ENCODE results near the gene RPL29. TPM values are rescaled to one million over a fixed set of nuclear protein-coding genes. Genes with fewer than 3 reads are reported as not detected.
"Not testable (repeated sequence)": the region's sequence is repeated elsewhere in the genome, so short reads cannot be mapped to it uniquely, and the experiment has no call there.

Gene RPL29
- 2,497 TPM for total RNA-seq
- 1,000 to 10,000 TPM; 2,610 to 3,484 (median 2,959) TPM for polyA plus RNA-seq (ENCODE audit: insufficient read depth in 1 of 8, insufficient read length in 8 of 8, low replicate concordance in 1 of 8)
- long read RNA-seq, donor 1, transcript RPL29-201 (4 exons, 723 nt): major isoform, 424 of 533 reads
- long read RNA-seq, donor 1, partial matches to known transcripts: 106 of 533 reads
- long read RNA-seq, donor 1, other reads (novel, unspliced or antisense): 0 of 533 reads
- long read RNA-seq, donor 2, transcript RPL29-201 (4 exons, 723 nt): major isoform, 81 of 92 reads
- long read RNA-seq, donor 2, partial matches to known transcripts: 11 of 92 reads
- long read RNA-seq, donor 2, other reads (novel, unspliced or antisense): 0 of 92 reads
- long read RNA-seq, donor 3, transcript RPL29-201 (4 exons, 723 nt): major isoform, 634 of 905 reads
- long read RNA-seq, donor 3, partial matches to known transcripts: 252 of 905 reads
- long read RNA-seq, donor 3, other reads (novel, unspliced or antisense): 15 of 905 reads
- long read RNA-seq, donor 4, transcript RPL29-201 (4 exons, 723 nt): major isoform, 544 of 706 reads
- long read RNA-seq, donor 4, partial matches to known transcripts: 118 of 706 reads
- long read RNA-seq, donor 4, other reads (novel, unspliced or antisense): 35 of 706 reads
- long read RNA-seq, donor 5, transcript RPL29-206 (3 exons, 880 nt): minor isoform, 8 of 2,845 reads
- long read RNA-seq, donor 5, transcript RPL29-201 (4 exons, 723 nt): major isoform, 2,347 of 2,845 reads
- long read RNA-seq, donor 5, partial matches to known transcripts: 237 of 2,845 reads
- long read RNA-seq, donor 5, other reads (novel, unspliced or antisense): 245 of 2,845 reads
- long read RNA-seq, donor 6, transcript RPL29-206 (3 exons, 880 nt): minor isoform, 7 of 2,356 reads
- long read RNA-seq, donor 6, transcript RPL29-201 (4 exons, 723 nt): major isoform, 1,937 of 2,356 reads
- long read RNA-seq, donor 6, partial matches to known transcripts: 250 of 2,356 reads
- long read RNA-seq, donor 6, other reads (novel, unspliced or antisense): 150 of 2,356 reads
- long read RNA-seq, donor 7, transcript RPL29-206 (3 exons, 880 nt): minor isoform, 7 of 1,692 reads
- long read RNA-seq, donor 7, transcript RPL29-201 (4 exons, 723 nt): major isoform, 1,375 of 1,692 reads
- long read RNA-seq, donor 7, partial matches to known transcripts: 178 of 1,692 reads
- long read RNA-seq, donor 7, other reads (novel, unspliced or antisense): 129 of 1,692 reads
- long read RNA-seq, donor 8, transcript RPL29-201 (4 exons, 723 nt): major isoform, 701 of 866 reads
- long read RNA-seq, donor 8, partial matches to known transcripts: 93 of 866 reads
- long read RNA-seq, donor 8, other reads (novel, unspliced or antisense): 67 of 866 reads
- long read RNA-seq, donor 9, transcript RPL29-206 (3 exons, 880 nt): minor isoform, 5 of 1,027 reads
- long read RNA-seq, donor 9, transcript RPL29-201 (4 exons, 723 nt): major isoform, 797 of 1,027 reads
- long read RNA-seq, donor 9, partial matches to known transcripts: 109 of 1,027 reads
- long read RNA-seq, donor 9, other reads (novel, unspliced or antisense): 112 of 1,027 reads
- long read RNA-seq, donor 10, transcript RPL29-206 (3 exons, 880 nt): minor isoform, 8 of 1,495 reads
- long read RNA-seq, donor 10, transcript RPL29-201 (4 exons, 723 nt): major isoform, 1,073 of 1,495 reads
- long read RNA-seq, donor 10, partial matches to known transcripts: 268 of 1,495 reads
- long read RNA-seq, donor 10, other reads (novel, unspliced or antisense): 143 of 1,495 reads
- long read RNA-seq, donor 11, transcript RPL29-201 (4 exons, 723 nt): major isoform, 1,071 of 1,322 reads
- long read RNA-seq, donor 11, partial matches to known transcripts: 130 of 1,322 reads
- long read RNA-seq, donor 11, other reads (novel, unspliced or antisense): 114 of 1,322 reads

DNA sequence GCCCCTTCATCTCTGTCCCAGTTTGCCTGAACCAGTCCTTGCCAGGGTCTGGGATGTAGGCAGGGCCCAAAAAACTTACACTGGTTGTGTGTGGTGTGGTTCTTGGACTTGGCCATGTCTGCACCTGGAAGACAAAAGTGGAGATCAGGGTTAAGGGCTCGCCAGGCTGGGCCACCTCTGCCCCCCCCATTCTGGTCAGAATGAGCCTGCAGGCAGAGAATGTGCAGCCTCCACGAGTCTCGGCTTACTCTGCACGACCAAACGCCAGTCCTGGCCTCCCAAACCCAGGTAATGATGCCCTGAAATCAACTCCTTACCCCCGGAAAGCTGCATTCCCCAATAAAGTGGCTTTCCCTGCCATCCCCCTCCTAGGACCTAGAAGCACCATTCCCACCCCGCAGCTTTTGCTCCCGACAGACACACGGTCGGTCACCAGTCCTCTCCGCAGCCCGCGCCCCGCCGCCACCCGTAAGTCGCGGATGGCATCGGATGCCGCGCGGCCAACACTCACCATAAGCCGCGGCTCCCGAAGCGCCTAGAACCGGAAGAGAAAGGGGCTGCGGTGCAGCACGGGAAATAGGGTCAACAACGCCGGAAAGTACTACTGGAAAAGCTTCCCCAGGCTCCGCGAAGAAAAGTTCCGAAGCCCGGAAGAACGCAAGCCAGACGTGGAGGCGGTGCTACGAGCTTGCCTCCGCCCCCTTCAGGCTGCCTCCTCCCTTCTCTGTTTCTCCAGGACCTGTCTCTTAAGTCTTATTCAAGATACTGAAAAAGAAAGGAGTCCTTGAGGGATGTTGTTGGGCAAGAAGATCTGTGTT is at the start of gene RPL29:
RPL29 (minus strand) TSS at position 550 of the 818 bp plus-strand sequence; CDS start at position 116, 434 bp downstream.
- Histone ChIP-seq H3K9me3 (replicated peaks; ENCODE audit: control insufficient read depth, low read depth, low read length) (no peaks in the 10 kb centered on the region), H3K4me1 (ENCODE audit: control insufficient read depth, insufficient read depth, low read length) (peaks cover 14% of the 10 kb centered on the region), H3K4me3 (ENCODE audit: low read length) (peak within 1 kb of the TSS; percentile 95), H3K36me3 (ENCODE audit: control insufficient read depth, insufficient read depth, low read length) (peaks cover 34% of the 10 kb centered on the region), H3K27me3 (ENCODE audit: control insufficient read depth, insufficient read depth, low read length) (no peaks in the 10 kb centered on the region), H3K27ac (ENCODE audit: low read length) (peak within 1 kb of the TSS; percentile 91)
- DNase-seq: peak; percentile 98
- WGBS (ENCODE audit: insufficient coverage): 0% methylated on average over 30 of the region's 40 CpGs

DNA sequence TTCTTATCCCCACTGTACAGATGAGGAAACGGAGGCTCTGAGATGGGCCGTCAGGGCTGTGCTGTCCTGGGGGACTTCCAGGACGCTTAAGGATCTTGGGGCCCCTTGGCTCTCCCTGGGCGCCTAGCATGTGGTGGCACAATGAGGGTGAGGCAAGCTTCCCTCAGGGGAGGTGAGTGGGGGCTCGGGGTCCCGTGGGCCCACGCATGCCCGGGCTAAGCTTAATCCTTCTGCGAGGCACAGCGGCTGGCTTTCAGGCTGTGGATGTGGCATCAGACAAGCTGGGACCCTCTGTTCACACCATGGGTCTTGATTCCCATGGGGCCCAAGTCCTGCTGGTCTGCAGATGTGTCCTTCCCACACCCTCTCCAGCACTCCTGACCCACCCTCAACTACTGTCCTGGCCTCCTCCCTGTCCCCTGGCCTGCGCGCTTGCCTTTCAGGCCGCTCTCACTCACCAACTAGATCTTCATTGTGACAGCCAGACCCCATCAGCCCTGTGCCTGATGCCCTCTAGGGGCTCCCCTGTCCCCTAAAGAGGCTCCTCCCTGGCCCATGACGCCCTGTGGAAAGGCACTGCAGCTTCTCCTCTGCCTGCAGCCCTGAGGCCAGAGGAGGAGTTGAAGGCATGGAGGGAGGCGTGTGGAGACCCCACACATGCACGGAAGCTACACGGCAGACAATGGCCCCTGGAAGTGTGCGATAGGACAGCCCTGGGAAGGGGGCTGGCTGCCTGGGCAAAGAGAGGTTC is 49.3 kb upstream of the RPL29 start:
- H3K27me3 ChIP-seq (ENCODE audit: control insufficient read depth, insufficient read depth, low read length): no peaks in the 10 kb centered on the region
- H3K4me3 ChIP-seq (ENCODE audit: low read length): no peak overlapping the region
- no peak for DNase-seq
- H3K4me1 ChIP-seq (ENCODE audit: control insufficient read depth, insufficient read depth, low read length): peaks cover 50% of the 10 kb centered on the region
- WGBS (ENCODE audit: insufficient coverage): 80% methylated on average over 13 of the region's 18 CpGs
- H3K36me3 ChIP-seq (ENCODE audit: control insufficient read depth, insufficient read depth, low read length): peaks cover 14% of the 10 kb centered on the region
- H3K9me3 ChIP-seq (replicated peaks; ENCODE audit: control insufficient read depth, low read depth, low read length): no peaks in the 10 kb centered on the region
- no peak overlapping the region for H3K27ac ChIP-seq (ENCODE audit: low read length)

DNA sequence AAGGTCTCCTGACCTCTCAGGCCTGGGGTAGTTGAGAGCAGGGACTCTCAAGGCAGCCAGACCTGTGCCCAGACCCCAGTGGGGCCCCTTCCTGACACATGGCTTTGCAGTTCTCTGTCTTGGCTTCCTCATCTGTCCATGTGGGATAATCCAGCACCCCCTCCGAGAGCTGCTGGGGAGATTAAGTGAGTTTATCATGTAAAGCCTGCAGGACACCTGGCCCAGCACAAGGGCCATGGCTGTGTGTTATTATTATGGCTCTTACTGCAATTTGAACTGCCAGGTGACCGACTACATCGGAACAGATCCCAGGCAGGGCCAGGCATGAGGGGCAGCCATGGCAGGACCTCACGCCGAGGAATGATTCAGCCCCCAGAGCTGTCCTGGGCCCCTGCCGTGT is 48.1 kb upstream of the RPL29 start:
- Histone ChIP-seq H3K27me3 (ENCODE audit: control insufficient read depth, insufficient read depth, low read length) (no peaks in the 10 kb centered on the region), H3K9me3 (replicated peaks; ENCODE audit: control insufficient read depth, low read depth, low read length) (no peaks in the 10 kb centered on the region), H3K36me3 (ENCODE audit: control insufficient read depth, insufficient read depth, low read length) (peaks cover 6% of the 10 kb centered on the region), H3K4me3 (ENCODE audit: low read length) (no peak overlapping the region), H3K4me1 (ENCODE audit: control insufficient read depth, insufficient read depth, low read length) (peaks cover 58% of the 10 kb centered on the region), H3K27ac (ENCODE audit: low read length) (no peak overlapping the region)
- DNase-seq: no peak
- WGBS (ENCODE audit: insufficient coverage): 33% methylated on average over 5 of the region's 6 CpGs

DNA sequence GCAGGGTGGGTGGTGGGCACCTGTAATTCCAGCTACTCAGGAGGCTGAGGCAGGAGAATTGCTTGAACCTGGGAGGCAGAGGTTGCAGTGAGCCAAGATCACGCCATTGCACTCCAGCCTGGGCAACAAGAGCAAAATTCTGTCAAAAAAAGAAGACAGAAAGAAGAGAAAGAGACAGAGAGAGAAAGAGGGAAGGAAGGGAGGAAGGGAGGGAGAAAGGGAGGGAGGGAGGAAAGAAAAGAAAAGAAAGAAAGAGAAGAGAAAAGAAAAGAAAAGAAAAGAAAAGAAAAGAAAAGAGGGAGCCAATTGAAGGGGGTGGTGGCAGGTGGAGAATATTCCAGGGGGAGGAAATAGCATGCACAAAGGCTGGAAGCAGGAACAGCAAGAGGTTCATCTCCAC is 47.3 kb upstream of the RPL29 start:
- H3K4me3 ChIP-seq (ENCODE audit: low read length); DNase-seq; H3K36me3 ChIP-seq (ENCODE audit: control insufficient read depth, insufficient read depth, low read length); H3K9me3 ChIP-seq (replicated peaks; ENCODE audit: control insufficient read depth, low read depth, low read length); H3K27me3 ChIP-seq (ENCODE audit: control insufficient read depth, insufficient read depth, low read length); H3K27ac ChIP-seq (ENCODE audit: low read length): not testable (repeated sequence)
- peaks cover 60% of the 10 kb centered on the region for H3K4me1 ChIP-seq (ENCODE audit: control insufficient read depth, insufficient read depth, low read length)
- 80% methylated on average over 1 of the region's 1 CpG for WGBS (ENCODE audit: insufficient coverage)

DNA sequence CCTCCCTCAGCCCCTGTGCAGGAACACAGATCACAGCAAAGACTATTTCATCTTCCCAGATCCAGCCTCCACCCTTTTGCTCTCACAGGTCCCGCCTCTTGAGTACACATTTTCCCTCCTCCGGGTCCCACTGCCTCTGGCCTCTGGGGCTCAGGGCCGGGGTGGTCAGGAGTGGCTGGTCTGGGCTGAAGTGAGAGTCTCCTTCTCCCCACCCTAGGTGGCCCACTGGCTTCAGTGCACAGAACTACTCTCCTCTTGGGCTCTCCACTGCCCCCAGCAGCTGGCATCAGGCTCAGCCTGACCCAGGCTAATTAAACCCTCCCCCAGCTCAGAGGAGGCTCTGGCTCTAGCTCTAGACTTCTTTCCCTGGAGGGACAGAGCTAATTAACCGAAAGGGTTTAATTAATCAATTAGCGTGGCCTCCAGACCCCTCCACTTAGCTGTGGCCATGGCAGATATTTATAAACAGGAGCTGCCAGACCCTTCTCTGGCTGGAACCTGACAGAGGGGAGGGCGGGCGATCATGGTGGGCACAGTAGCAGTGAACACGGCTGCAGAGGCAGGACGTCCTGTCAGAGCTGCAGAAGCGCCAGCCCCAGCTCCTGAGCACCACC is 45.5 kb upstream of the RPL29 start:
- Histone ChIP-seq H3K27ac (ENCODE audit: low read length) (no peak overlapping the region), H3K9me3 (replicated peaks; ENCODE audit: control insufficient read depth, low read depth, low read length) (no peaks in the 10 kb centered on the region), H3K36me3 (ENCODE audit: control insufficient read depth, insufficient read depth, low read length) (no peaks in the 10 kb centered on the region), H3K4me3 (ENCODE audit: low read length) (no peak overlapping the region), H3K27me3 (ENCODE audit: control insufficient read depth, insufficient read depth, low read length) (no peaks in the 10 kb centered on the region), H3K4me1 (ENCODE audit: control insufficient read depth, insufficient read depth, low read length) (peaks cover 58% of the 10 kb centered on the region)
- no peak for DNase-seq
- WGBS (ENCODE audit: insufficient coverage): 83% methylated on average over 5 of the region's 10 CpGs

GRCh38 chr3:52040600-52040999 is 44.9 kb upstream of the RPL29 start:
- H3K4me3 ChIP-seq (ENCODE audit: low read length): no peak overlapping the region
- WGBS (ENCODE audit: insufficient coverage): 77% methylated on average over 6 of the region's 8 CpGs
- peaks cover 53% of the 10 kb centered on the region for H3K4me1 ChIP-seq (ENCODE audit: control insufficient read depth, insufficient read depth, low read length)
- peak overlapping the region; percentile 1 for H3K27ac ChIP-seq (ENCODE audit: low read length)
- H3K27me3 ChIP-seq (ENCODE audit: control insufficient read depth, insufficient read depth, low read length): no peaks in the 10 kb centered on the region
- H3K36me3 ChIP-seq (ENCODE audit: control insufficient read depth, insufficient read depth, low read length): no peaks in the 10 kb centered on the region
- no peaks in the 10 kb centered on the region for H3K9me3 ChIP-seq (replicated peaks; ENCODE audit: control insufficient read depth, low read depth, low read length)
- no peak for DNase-seq

GRCh38 chr3:52039846-52040245 is 44.2 kb upstream of the RPL29 start:
- no peaks in the 10 kb centered on the region for H3K9me3 ChIP-seq (replicated peaks; ENCODE audit: control insufficient read depth, low read depth, low read length)
- peaks cover 48% of the 10 kb centered on the region for H3K4me1 ChIP-seq (ENCODE audit: control insufficient read depth, insufficient read depth, low read length)
- H3K36me3 ChIP-seq (ENCODE audit: control insufficient read depth, insufficient read depth, low read length): no peaks in the 10 kb centered on the region
- no peak overlapping the region for H3K4me3 ChIP-seq (ENCODE audit: low read length)
- WGBS (ENCODE audit: insufficient coverage): 55% methylated on average over 15 of the region's 17 CpGs
- H3K27me3 ChIP-seq (ENCODE audit: control insufficient read depth, insufficient read depth, low read length): no peaks in the 10 kb centered on the region
- DNase-seq: peak; percentile 81
- H3K27ac ChIP-seq (ENCODE audit: low read length): peak overlapping the region; percentile 42

DNA sequence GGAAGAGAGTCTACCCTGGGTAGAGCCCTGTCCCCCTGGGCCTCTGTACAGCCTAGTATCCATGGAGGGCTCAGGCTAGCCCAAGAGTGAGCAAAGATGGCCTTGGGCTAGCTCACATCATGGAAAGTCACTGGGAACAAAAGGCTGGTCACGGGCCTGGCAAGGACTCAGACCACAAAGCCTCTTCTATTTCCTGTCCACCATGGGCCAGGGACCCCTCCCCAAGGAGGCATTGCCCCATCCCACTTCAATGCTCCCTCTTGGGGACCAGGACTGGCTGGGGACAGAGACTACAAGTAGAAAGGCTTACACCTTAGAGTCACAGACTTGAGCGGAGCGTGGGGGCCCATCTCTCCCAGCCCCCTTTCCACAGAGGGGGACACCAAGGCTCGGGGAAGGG is 43.7 kb upstream of the RPL29 start:
- no peaks in the 10 kb centered on the region for H3K9me3 ChIP-seq (replicated peaks; ENCODE audit: control insufficient read depth, low read depth, low read length)
- H3K27ac ChIP-seq (ENCODE audit: low read length): peak overlapping the region; percentile 42
- WGBS (ENCODE audit: insufficient coverage): no CpG with 5 or more reads among the region's 4 CpGs
- DNase-seq: no peak
- peaks cover 48% of the 10 kb centered on the region for H3K4me1 ChIP-seq (ENCODE audit: control insufficient read depth, insufficient read depth, low read length)
- no peaks in the 10 kb centered on the region for H3K36me3 ChIP-seq (ENCODE audit: control insufficient read depth, insufficient read depth, low read length)
- H3K4me3 ChIP-seq (ENCODE audit: low read length): no peak overlapping the region
- H3K27me3 ChIP-seq (ENCODE audit: control insufficient read depth, insufficient read depth, low read length): no peaks in the 10 kb centered on the region

Measured in muscle of leg (tissue), 16 donors.